ENCODE data around the gene CENPT.

- TF ChIP-seq CTCF (IDR thresholded peaks at IDR 0.05; ENCODE audit: insufficient read depth, low read length) = no peak
- TF ChIP-seq POLR2AphosphoS5 (IDR thresholded peaks at IDR 0.05; ENCODE audit: low read depth) = no peak
- TF ChIP-seq REST (IDR thresholded peaks at IDR 0.05; ENCODE audit: insufficient replicate concordance, low read depth) = no peak
- TF ChIP-seq SPI1 (IDR thresholded peaks at IDR 0.05; ENCODE audit: borderline replicate concordance, low read depth) = no peak
These were observed 51.3 kb downstream of the CENPT start for GRCh38 chr16:67796099-67796718.

Measured in HL-60 (cell line).